ENCODE results near the gene KCNQ5. TPM values are rescaled to one million over a fixed set of nuclear protein-coding genes. Genes with fewer than 3 reads are reported as not detected.

Gene KCNQ5
- total RNA-seq, 1 experiment from 2014 or later, result 7.1 TPM

- no peak for DNase-seq (ENCODE audit: low read depth)
Measured at GRCh38 chr6:73108949-73109348, 487.1 kb downstream of the KCNQ5 start.

- DNase-seq (ENCODE audit: low read depth), result no peak
Measured at GRCh38 chr6:73109659-73110058, 487.8 kb downstream of the KCNQ5 start.

DNA sequence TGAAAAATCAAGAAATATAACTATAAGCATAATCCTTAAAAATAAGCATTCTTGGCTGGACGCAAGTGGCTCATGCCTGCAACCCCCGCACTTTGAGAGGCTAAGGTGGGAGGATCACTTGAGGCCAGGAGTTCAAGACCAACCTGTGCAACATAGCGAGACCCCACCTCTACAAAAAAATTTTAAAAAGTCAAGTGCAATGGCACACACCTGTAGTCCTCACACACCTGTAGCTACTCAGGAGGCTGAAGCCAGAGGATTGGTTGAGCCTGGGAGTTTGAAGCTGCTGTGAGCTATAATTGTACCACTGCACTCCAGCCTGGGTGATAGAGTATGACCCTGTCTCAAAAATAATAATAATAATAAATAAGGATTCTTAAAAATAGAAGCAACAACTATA lies 494.5 kb downstream of the KCNQ5 start:
- DNase-seq (ENCODE audit: low read depth), result no peak

DNA sequence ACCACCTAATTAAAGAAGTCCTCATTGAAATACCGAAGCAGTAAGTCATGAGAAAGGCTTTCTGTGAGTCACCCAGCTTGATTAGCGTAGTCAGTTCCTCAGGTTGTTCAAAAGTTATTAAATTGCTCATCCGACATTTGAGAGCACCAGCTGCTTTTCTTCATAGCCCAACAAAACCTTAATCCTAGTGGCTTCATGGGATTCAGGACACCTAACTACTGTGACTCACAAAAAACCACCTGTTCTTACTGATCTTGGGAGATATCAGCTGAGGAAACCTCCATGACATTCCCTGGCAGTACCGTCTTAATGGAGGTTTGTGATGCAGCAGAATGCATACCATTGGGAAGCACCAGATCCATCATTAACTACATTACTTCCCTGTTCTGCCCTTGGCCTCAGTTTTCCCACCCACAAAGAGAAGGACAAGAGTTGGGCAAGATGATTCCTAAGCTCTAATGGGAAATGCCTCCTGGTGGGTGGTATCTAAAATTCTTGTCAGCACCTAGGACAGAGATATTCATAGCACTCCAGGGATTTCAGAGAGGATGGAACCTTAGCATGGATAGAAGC lies 499.6 kb downstream of the KCNQ5 start:
- peak; percentile 98 for DNase-seq (ENCODE audit: low read depth)

DNA sequence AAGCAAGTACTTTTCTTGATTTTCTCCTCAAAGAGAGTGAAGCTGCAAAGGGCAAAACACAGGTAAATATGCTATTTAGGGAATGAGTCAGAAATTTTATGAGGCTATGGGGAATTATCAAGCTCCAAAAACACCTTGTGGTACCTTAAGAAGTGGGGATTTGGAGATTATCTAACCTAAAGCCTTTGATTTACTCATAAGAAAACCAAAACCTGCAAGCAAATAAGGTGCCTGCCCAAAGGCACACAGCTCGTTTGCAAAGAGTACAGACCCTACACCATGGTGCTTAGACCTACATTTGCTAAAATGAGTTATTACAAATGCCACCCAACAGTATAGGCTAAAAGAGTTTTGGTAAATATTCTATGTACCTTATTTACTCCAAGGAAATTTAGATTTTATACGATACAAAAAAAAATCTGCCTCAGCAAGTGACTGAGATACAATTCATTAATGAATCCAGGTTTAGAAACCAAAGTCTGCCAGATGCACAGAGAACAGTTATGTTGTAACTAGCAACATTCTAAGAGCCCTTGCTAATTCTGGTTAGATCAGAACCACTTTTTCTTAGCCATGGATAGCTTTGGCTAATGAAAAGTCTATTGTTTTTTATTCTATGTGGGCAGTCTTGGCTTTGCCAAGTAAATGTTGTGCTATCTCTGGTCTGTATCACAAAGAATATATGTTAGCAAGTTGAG lies 501.9 kb downstream of the KCNQ5 start:
- DNase-seq (ENCODE audit: low read depth), result no peak

GRCh38 chr6:73129653-73130443 lies 508.0 kb downstream of the KCNQ5 start:
- peak; percentile 73 for DNase-seq (ENCODE audit: low read depth)

GRCh38 chr6:73131706-73132105 lies 509.8 kb downstream of the KCNQ5 start:
- peak; percentile 74 for DNase-seq (ENCODE audit: low read depth)

GRCh38 chr6:73134588-73134987 lies 512.7 kb downstream of the KCNQ5 start:
- peak; percentile 34 for DNase-seq (ENCODE audit: low read depth)

- DNase-seq (ENCODE audit: low read depth), result no peak
Measured at GRCh38 chr6:73139681-73140383, 518.0 kb downstream of the KCNQ5 start.

- no peak for DNase-seq (ENCODE audit: low read depth)
Measured at GRCh38 chr6:73143551-73143950, 521.7 kb downstream of the KCNQ5 start.

- peak; percentile 19 for DNase-seq (ENCODE audit: low read depth)
Measured at GRCh38 chr6:73144516-73144915, 522.7 kb downstream of the KCNQ5 start.

DNA sequence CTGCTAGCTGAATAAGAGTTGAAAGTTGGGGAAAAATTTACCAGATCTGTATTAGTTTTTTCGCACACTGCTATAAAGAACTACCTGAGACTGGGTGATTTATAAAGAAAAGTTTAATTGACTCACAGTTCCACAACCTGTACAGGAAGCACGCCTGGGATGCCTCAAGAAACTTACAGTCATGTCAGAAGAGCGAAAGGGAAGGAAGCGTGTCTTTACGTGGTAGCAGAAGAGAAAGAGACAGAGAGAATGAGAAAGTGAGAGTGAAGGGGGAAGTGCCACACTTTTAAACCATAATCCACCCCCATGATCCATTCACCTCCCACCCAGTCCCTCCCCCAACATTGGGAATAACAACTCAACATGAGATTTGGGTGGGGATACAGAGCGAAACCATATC lies 523.8 kb downstream of the KCNQ5 start:
- no peak for DNase-seq (ENCODE audit: low read depth)

DNA sequence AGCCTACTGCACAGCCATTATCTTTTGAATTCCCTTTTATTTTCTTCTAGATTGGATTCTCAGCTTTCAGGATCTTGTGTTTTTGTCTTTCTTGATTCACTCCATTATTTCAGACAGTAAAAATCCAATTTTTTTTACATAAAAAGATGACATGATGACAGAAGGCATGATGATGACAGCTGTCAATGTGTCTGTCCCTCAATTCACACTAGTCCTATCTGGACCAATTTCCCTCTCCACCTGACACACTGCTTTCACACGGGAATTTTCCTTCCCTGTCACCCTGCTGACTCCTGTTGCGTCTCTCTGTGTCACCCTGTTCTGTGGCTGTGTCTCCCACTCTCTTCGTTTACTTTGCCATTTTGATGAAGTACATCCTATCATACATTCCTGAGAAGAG lies 529.9 kb downstream of the KCNQ5 start:
- DNase-seq (ENCODE audit: low read depth), result no peak

DNA sequence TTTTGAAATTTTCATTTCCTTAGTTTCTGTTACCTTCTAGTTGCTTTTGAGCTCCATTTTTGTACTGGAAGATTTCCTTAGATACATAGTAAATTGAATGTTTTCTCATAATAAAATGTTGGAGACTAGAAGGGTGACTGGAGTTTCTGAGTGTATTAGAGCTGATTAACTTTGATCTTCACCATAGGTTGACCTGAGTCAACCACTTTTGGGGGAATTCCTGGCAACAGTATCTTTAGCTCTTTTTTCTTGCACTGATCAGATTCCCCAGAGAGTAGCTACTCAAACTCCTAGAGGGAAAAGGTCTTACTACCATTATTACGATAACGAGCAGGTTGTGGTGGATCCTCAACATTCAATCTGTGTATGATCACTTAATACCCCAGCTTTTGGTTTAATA lies 530.7 kb downstream of the KCNQ5 start:
- DNase-seq (ENCODE audit: low read depth), result no peak

- DNase-seq (ENCODE audit: low read depth), result peak; percentile 55
Measured at GRCh38 chr6:73152966-73153757, 531.3 kb downstream of the KCNQ5 start.

GRCh38 chr6:73156793-73157767 lies 535.2 kb downstream of the KCNQ5 start:
- no peak for DNase-seq (ENCODE audit: low read depth)

DNA sequence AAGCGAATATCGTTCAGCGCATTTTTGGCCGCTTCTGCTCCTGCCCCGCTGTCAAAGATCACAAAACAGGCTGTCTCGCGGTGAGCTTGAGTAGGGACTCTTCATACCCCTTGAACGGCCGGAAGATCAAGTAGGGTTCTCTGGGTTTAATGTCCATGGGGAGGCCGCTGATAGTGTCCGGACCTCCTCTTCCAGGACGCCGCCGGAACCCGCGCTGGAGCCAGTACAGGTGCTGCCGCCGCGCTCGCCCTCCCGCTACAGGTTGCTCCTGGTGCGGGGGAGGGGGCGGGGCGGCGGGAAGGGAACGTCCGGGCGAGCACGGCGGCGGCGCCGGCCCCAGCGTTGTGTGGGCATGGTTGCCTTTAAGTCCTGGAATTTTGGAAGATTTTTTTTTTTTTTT lies 536.0 kb downstream of the KCNQ5 start:
- DNase-seq (ENCODE audit: low read depth), result no peak

- DNase-seq (ENCODE audit: low read depth), result peak; percentile 32
Measured at GRCh38 chr6:73169111-73169510, 547.2 kb downstream of the KCNQ5 start.

GRCh38 chr6:73169633-73170032 lies 547.8 kb downstream of the KCNQ5 start:
- no peak for DNase-seq (ENCODE audit: low read depth)

GRCh38 chr6:73174646-73175045 lies 552.8 kb downstream of the KCNQ5 start:
- DNase-seq (ENCODE audit: low read depth), result no peak

Measured in LHCN-M2 (cell line).